Middle frontal gyrus (tissue), 1 donor: ENCODE results near the gene FIGN.

ENCODE experiments used
- DNase-seq: peaks from one replicate; pipeline ENCODE4 v3.0.0-alpha.2; 2015; ENCODE audit warnings: low spot score; ENCODE audit errors: extremely low spot score

The FIGN gene

GRCh38 chr2:163570391-163570790, 165.4 kb downstream of the FIGN start:
- DNase-seq = no peak

- DNase-seq = no peak
Observed at GRCh38 chr2:163565192-163565591, 170.6 kb downstream of the FIGN start.

DNA sequence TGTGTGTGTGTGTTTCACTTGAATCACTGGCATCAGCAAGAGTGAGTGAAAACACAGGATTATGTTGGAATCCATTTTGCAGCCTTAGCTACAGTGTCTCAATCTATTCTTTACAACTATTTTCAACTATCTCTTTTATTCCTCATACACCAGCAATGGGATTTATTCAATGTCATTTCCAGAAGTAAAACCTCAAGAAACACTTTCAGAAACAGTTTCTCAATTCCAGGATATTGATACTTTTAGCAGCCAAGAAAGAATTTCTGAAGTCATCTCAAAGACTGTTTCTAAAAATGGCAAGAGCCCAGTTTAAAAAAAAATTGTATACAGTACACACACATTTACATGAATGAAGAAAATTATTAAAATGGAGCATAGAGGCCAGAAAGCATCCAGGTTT, 171.6 kb downstream of the FIGN start:
- DNase-seq = no peak

DNA sequence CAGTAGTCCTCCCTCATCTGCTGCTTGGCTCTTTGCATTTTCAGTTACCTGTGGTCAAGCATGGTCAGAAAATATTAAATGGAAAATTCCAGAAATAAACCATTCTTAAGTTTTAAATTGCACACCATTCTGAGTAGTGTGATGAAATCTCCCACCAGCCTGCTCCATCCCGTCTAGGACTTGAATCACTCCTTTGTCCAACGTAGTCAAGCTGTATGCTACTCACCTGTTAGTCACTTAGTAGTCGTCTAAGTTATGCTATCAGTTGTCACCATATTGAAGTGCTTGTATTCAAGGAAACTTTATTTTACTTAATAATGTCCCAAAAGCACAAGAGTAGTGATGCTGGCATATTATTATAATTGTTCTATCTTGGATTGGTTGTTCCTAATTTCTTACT, 172.5 kb downstream of the FIGN start:
- no peak for DNase-seq

DNA sequence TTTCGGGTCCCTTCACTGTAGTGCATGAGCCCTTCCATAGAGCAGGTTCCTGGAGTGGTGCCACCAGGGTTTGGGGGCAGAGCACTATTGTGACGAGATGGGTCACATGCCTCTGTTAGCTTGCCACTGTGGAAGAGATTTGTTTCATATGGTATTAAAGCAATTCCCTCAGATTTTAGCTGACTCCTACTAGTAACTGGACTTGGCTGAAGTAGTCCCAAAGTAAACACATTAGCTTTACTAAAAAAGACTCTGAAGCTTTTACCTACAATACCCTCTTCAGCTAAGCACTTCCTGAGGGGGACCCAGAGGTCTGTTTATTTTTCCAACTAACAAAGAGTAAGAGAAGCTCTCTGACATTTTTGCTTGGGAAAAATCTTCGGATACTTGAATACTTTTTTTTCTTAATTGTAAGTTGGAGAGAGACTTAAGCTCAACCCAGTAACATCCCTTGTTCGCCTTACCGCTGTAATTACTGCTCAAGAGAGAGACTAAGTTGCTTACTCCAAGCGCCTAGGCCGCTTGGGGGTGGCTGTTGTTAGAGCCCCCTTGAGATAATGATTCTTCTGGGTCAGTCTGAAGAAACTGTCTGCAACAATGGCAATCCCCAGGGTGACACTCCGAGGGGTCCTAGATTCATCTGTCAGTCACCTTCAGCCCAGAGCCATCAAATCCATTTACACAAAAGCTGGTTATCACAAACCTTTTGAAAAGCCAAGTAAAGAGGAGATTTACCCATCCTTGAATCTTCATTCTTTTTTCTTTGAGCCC, 177.4 kb downstream of the FIGN start:
- DNase-seq = no peak

- no peak for DNase-seq
Observed at GRCh38 chr2:163556511-163556910, 179.3 kb downstream of the FIGN start.

DNA sequence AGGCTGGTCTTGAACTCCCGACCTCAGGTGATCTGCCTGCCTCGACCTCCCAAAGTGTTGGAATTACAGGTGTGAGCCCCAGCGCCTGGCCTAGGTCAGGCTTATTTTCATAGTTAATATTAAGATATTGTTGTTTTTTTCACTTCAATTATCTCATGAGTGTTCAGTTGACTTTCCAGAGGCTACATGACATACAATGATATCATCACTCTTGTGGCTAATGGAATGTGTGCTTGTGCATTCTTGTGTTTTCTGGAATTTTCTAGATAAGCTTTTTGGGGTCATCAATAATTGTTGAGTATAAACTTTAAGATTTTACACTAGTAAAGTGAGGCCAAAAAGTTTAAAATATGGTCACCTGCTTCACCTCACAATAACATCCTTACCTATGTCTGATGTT, 180.9 kb downstream of the FIGN start:
- no peak for DNase-seq

GRCh38 chr2:163553601-163554000, 182.2 kb downstream of the FIGN start:
- DNase-seq = no peak

DNA sequence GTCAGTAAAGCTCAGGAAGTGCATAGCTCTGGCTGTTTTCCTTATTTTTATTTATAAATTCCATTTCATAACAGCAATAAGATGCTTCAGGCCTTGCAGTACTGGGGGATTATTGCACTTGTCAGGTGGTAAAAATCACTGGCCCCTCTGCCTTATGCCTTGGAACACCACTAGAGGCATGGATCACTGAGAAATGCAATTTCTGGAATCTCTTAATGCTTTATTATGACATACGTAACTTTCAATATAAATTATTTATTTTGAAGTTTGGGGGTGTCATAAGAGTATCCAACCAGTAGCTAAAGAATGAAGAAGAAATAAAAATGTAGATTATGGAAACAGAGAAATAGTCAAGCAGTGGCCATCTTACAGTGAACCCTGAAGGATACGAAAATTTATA, 183.1 kb downstream of the FIGN start:
- DNase-seq = no peak

DNA sequence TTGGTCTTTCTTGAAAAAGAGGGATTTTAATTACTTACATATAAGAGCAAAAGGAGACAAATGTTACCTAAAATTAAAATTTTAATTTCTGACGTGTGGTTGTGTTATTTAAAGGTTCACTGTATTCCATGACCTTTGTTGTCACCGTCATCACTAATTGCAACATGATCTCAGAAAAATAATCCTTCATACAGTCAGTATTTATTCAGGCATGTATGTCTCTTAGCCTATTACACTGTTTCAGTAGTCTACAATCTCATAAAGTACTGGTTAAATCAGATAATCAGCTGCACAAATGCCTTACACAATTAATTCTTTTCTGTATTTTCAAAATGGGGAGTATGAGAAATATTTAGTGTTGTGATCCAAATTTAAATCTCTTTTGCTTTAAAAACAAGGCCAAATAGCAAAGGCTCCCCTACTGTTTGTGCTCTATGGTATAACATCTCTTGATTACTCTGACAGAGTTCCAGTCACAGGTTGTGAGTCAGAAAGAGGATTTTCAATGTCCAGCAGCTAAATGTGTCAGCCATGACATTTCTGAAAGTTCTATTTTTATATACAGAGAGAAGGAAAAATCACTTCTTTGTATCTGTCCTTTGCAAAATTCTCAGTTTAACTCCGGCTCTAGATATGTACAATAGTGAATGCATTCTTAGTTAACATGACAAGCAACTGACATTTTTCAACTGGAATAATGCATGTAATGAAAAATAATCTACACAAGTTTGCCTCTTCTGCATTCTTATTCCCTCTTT, 184.0 kb downstream of the FIGN start:
- no peak for DNase-seq

DNA sequence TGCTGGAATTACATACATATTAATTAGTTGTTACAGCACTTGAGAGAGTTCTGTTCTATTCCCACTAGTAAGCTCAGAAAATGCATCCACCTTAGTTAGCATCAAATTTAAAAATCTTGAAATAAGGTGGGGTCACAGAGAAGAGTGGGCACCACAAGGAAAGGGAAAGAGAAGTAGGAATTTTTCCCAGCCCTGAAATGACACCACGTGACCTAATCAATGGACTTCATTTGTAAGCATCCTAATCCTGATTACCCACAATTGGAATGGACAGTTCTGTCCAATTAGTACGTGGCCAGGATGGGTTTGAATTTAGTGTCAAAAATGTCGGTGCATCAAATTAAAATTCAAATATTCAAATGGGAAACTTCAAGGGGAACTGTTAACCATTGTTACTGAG, 186.8 kb downstream of the FIGN start:
- DNase-seq = no peak
